Measurements from ENCODE around the gene FAM170B. TPM values are rescaled to one million over a fixed set of nuclear protein-coding genes. Genes with fewer than 3 reads are reported as not detected.

Gene FAM170B
- total and polyA plus RNA-seq, 7 donors: 0.01 TPM; not detected in 6

- WGBS, 3 donors: 60 to 73% (median 73%) methylated on average over 8 of the region's 8 CpGs
Measured at GRCh38 chr10:49099046-49099445, 34.8 kb downstream of the FAM170B start.

GRCh38 chr10:49096890-49097445 lies 36.9 kb downstream of the FAM170B start:
- H3K9me3 ChIP-seq: no peaks in the 10 kb centered on the region
- H3K27me3 ChIP-seq (ENCODE audit: insufficient read depth in 3 of 3, low read length in 2 of 3): no peaks in the 10 kb centered on the region
- no peak for DNase-seq
- no peak for ATAC-seq
- H3K4me1 ChIP-seq: no peaks in the 10 kb centered on the region
- no peak overlapping the region for H3K4me3 ChIP-seq
- no peak overlapping the region for H3K27ac ChIP-seq
- H3K36me3 ChIP-seq (ENCODE audit: insufficient read depth in 1 of 2, low read depth in 1 of 2): no peaks in the 10 kb centered on the region
- TF ChIP-seq CTCF (IDR thresholded peaks at IDR 0.05): no peak
- intact Hi-C loops (cut with DNase I): no loop called here
- WGBS, 3 donors: 77 to 85% (median 82%) methylated on average over 8 of the region's 8 CpGs

More at GRCh38 chr10:49099046-49099445, 34.8 kb downstream of the FAM170B start:
- intact Hi-C loops (cut with DNase I): no loop called here
- H3K27me3 ChIP-seq (ENCODE audit: insufficient read depth in 3 of 3, low read length in 2 of 3): no peaks in the 10 kb centered on the region
- no peak overlapping the region for H3K4me3 ChIP-seq
- DNase-seq (no peak), ATAC-seq (no peak)
- no peaks in the 10 kb centered on the region for H3K4me1 ChIP-seq
- H3K27ac ChIP-seq: no peak overlapping the region
- no peak for TF ChIP-seq CTCF (IDR thresholded peaks at IDR 0.05)
- no peaks in the 10 kb centered on the region for H3K9me3 ChIP-seq
- no peaks in the 10 kb centered on the region for H3K36me3 ChIP-seq (ENCODE audit: insufficient read depth in 1 of 2, low read depth in 1 of 2)

GRCh38 chr10:49094646-49095045 lies 39.2 kb downstream of the FAM170B start:
- Histone ChIP-seq H3K4me1 (peaks cover 5% of the 10 kb centered on the region), H3K27ac (no peak overlapping the region), H3K27me3 (ENCODE audit: insufficient read depth in 3 of 3, low read length in 2 of 3) (no peaks in the 10 kb centered on the region), H3K9me3 (no peaks in the 10 kb centered on the region), H3K4me3 (no peak overlapping the region), H3K36me3 (ENCODE audit: insufficient read depth in 1 of 2, low read depth in 1 of 2) (no peaks in the 10 kb centered on the region)
- WGBS, 3 donors: 69 to 78% (median 69%) methylated on average over 4 of the region's 4 CpGs
- no peak for DNase-seq
- TF ChIP-seq CTCF (IDR thresholded peaks at IDR 0.05): no peak
- no peak for ATAC-seq
- intact Hi-C loops (cut with DNase I): no loop called here

- H3K4me3 ChIP-seq: no peak overlapping the region
- H3K4me1 ChIP-seq: peaks cover 8% of the 10 kb centered on the region
- H3K36me3 ChIP-seq (ENCODE audit: insufficient read depth in 1 of 2, low read depth in 1 of 2): no peaks in the 10 kb centered on the region
- H3K27me3 ChIP-seq (ENCODE audit: insufficient read depth in 3 of 3, low read length in 2 of 3): no peaks in the 10 kb centered on the region
- H3K27ac ChIP-seq: no peak overlapping the region
- ATAC-seq: no peak
- intact Hi-C loops (cut with DNase I): no loop called here
- no peaks in the 10 kb centered on the region for H3K9me3 ChIP-seq
- DNase-seq: no peak
- WGBS, 3 donors: 88 to 94% (median 92%) methylated on average over 10 of the region's 10 CpGs
- no peak for TF ChIP-seq CTCF (IDR thresholded peaks at IDR 0.05)
Measured at GRCh38 chr10:49093922-49094321, 39.9 kb downstream of the FAM170B start.

- no peak overlapping the region for H3K27ac ChIP-seq
- DNase-seq: no peak
- ATAC-seq: no peak
- intact Hi-C loops (cut with DNase I): no loop called here
- H3K4me1 ChIP-seq: peaks cover 8% of the 10 kb centered on the region
- no peak overlapping the region for H3K4me3 ChIP-seq
- H3K27me3 ChIP-seq (ENCODE audit: insufficient read depth in 3 of 3, low read length in 2 of 3): no peaks in the 10 kb centered on the region
- H3K36me3 ChIP-seq (ENCODE audit: insufficient read depth in 1 of 2, low read depth in 1 of 2): no peaks in the 10 kb centered on the region
- no peak for TF ChIP-seq CTCF (IDR thresholded peaks at IDR 0.05)
- H3K9me3 ChIP-seq: no peaks in the 10 kb centered on the region
- WGBS, 3 donors: 93 to 95% (median 94%) methylated on average over 11 of the region's 11 CpGs
Measured at GRCh38 chr10:49092477-49092876, 41.3 kb downstream of the FAM170B start.
